ENCODE data around the gene MTG1. TPM values are rescaled to one million over a fixed set of nuclear protein-coding genes. Genes with fewer than 3 reads are reported as not detected.

MTG1 gene
- total RNA-seq, 1 donor from 2014 or later, result 33.0 TPM

- no peaks in the 10 kb centered on the region for H3K9me3 ChIP-seq
- H3K27me3 ChIP-seq, result no peaks in the 10 kb centered on the region
- ATAC-seq, result peak; percentile 87
- peaks cover 6% of the 10 kb centered on the region for H3K36me3 ChIP-seq
- DNase-seq, result peak; percentile 89
- peak within 1 kb of the TSS; percentile 68 for H3K4me3 ChIP-seq
- TF ChIP-seq, protein P1, sequence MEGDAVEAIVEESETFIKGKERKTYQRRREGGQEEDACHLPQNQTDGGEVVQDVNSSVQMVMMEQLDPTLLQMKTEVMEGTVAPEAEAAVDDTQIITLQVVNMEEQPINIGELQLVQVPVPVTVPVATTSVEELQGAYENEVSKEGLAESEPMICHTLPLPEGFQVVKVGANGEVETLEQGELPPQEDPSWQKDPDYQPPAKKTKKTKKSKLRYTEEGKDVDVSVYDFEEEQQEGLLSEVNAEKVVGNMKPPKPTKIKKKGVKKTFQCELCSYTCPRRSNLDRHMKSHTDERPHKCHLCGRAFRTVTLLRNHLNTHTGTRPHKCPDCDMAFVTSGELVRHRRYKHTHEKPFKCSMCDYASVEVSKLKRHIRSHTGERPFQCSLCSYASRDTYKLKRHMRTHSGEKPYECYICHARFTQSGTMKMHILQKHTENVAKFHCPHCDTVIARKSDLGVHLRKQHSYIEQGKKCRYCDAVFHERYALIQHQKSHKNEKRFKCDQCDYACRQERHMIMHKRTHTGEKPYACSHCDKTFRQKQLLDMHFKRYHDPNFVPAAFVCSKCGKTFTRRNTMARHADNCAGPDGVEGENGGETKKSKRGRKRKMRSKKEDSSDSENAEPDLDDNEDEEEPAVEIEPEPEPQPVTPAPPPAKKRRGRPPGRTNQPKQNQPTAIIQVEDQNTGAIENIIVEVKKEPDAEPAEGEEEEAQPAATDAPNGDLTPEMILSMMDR (IDR thresholded peaks at IDR 0.05), result no peak
- peaks cover 11% of the 10 kb centered on the region for H3K4me1 ChIP-seq
- H3K27ac ChIP-seq, result peak within 1 kb of the TSS; percentile 75
- intact Hi-C loops (cut with DNase I), result no loop called here
Measured at GRCh38 chr10:133357285-133358161, 36.4 kb upstream of the MTG1 start, which contains the start of gene FUOM. TSS of gene FUOM (minus strand) at chr10:133358019. CDS start at chr10:133358007, 12 bp downstream.

DNA sequence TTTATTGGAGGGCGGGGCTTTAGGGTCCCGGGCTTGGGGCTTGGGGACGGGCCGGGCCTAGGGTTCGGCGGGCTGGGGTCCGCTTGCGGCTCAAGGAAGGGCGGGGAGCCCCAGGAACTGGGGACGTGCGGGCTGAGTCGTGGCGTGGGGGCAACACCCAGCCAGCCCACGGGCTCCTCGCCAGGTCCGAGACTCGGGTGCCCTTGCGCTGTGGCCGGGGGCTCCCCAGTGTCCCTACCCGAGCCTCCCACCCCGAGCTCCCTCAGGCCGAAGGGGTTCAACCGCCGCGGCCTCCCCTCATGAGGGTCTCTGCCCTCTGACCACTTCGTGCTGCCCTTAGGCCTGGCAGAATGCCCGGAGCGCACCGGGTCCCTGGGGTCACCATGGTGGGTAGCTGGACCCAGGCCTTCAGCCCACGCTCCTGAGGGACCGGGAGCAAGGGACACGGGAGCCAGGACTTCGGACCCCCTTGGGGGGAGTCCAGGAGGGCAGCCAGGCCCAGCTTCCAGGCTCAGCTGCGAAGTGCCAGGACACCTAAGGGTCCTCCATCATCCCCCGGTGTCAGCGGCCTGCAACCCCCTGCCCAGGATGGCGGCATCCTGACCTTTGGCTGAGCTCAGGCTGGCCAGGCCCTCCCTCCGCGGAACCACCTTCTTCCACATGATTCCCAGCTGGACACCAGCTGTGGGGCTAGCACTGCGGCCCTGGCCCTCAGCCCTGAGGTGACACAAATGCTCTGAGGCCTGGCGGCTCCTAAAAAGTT lies 35.6 kb upstream of the MTG1 start:
- TF ChIP-seq, protein P1 (IDR thresholded peaks at IDR 0.05), result no peak
- ATAC-seq (no peak), DNase-seq (peak; percentile 76)
- H3K36me3 ChIP-seq, result peaks cover 8% of the 10 kb centered on the region
- peak overlapping the region; percentile 24 for H3K27ac ChIP-seq
- no peaks in the 10 kb centered on the region for H3K9me3 ChIP-seq
- intact Hi-C loops (cut with DNase I), result no loop called here
- peaks cover 11% of the 10 kb centered on the region for H3K4me1 ChIP-seq
- H3K27me3 ChIP-seq, result no peaks in the 10 kb centered on the region
- H3K4me3 ChIP-seq, result no peak overlapping the region

GRCh38 chr10:133358925-133359310 lies 35.0 kb upstream of the MTG1 start:
- ATAC-seq, result no peak
- H3K4me1 ChIP-seq, result peaks cover 11% of the 10 kb centered on the region
- no peaks in the 10 kb centered on the region for H3K27me3 ChIP-seq
- TF ChIP-seq, protein P1 (IDR thresholded peaks at IDR 0.05), result no peak
- intact Hi-C loops (cut with DNase I), result no loop called here
- H3K9me3 ChIP-seq, result no peaks in the 10 kb centered on the region
- H3K27ac ChIP-seq, result no peak overlapping the region
- no peak overlapping the region for H3K4me3 ChIP-seq
- DNase-seq, result no peak
- peaks cover 13% of the 10 kb centered on the region for H3K36me3 ChIP-seq

DNA sequence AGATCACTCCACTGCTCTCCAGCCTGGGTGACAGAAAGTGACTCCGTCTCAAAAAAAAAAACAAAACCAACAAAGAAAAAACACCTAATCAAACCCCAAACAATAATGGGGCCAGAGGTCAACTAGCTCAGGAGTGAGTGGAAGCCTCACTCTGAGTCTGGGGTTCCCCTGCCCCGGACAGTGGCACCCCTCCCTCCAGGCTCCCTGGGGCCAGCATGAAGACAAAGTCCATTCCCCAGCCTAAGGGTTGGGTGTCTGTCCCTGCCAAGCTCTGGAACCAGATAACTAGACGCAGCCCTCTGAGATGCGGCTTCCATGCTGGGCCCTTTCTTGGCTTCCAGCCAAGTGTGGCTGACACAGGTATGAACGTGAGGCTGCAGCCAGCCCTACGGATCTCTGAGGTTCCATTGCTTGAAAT lies 34.4 kb upstream of the MTG1 start:
- TF ChIP-seq, protein P1 (IDR thresholded peaks at IDR 0.05), result no peak
- H3K27me3 ChIP-seq, result no peaks in the 10 kb centered on the region
- H3K27ac ChIP-seq, result no peak overlapping the region
- H3K4me1 ChIP-seq, result peaks cover 11% of the 10 kb centered on the region
- ATAC-seq (no peak), DNase-seq (no peak)
- H3K4me3 ChIP-seq, result no peak overlapping the region
- peaks cover 17% of the 10 kb centered on the region for H3K36me3 ChIP-seq
- intact Hi-C loops (cut with DNase I), result no loop called here
- H3K9me3 ChIP-seq, result no peaks in the 10 kb centered on the region

DNA sequence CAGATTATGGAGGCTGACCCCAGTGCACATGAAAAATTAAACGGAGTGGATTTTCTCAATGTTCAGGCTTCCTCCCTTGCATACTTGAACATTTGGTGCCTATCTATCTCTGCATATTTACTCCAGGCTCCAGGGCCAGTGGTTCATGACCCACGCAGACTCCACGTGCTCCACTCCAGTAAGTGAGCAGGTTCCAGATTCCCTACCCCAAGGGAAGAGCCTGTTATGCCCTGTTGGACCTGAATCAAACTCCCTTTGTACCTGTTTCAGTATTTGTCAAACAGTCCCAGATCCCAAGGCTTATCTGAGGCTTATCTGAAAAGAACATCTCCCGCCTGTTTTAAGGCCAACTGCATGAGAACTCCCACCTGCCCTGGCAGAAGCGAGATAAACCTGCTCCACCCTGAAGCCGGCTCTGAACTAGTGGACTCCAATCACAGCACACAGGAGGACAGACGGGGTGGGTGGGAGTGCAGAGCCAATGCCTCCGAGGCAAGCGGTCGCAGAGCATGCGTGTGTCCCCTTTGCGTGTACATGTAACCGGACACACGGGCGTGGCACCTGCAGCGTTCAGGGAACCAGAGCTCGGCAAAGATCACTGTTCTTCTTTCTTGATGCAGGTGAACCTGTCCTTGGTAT lies 33.9 kb upstream of the MTG1 start:
- DNase-seq (no peak), ATAC-seq (no peak)
- H3K27ac ChIP-seq, result no peak overlapping the region
- no peaks in the 10 kb centered on the region for H3K9me3 ChIP-seq
- peaks cover 11% of the 10 kb centered on the region for H3K4me1 ChIP-seq
- TF ChIP-seq, protein P1 (IDR thresholded peaks at IDR 0.05), result no peak
- no peaks in the 10 kb centered on the region for H3K27me3 ChIP-seq
- no peak overlapping the region for H3K4me3 ChIP-seq
- intact Hi-C loops (cut with DNase I), result no loop called here
- peaks cover 23% of the 10 kb centered on the region for H3K36me3 ChIP-seq
